HG02852 (cell line): ENCODE data around the gene LRP8.

Experiments
- ATAC-seq: cut with Tn5 transposase; IDR thresholded peaks from one replicate; pipeline ENCODE4 v1.9.1; 2021; ENCODE audit warnings: mild to moderate bottlenecking, moderate library complexity; ENCODE audit not compliant: unreplicated experiment

LRP8 gene

GRCh38 chr1:53266038-53266437, 61.8 kb downstream of the LRP8 start:
- no peak for ATAC-seq

- ATAC-seq, result no peak
Measured at GRCh38 chr1:53265581-53265980, 62.3 kb downstream of the LRP8 start.

GRCh38 chr1:53264048-53264447, 63.8 kb downstream of the LRP8 start:
- ATAC-seq, result no peak

GRCh38 chr1:53262000-53262399, 65.9 kb downstream of the LRP8 start:
- ATAC-seq, result no peak

GRCh38 chr1:53260631-53261247, 67.1 kb downstream of the LRP8 start:
- ATAC-seq, result no peak

- no peak for ATAC-seq
Measured at GRCh38 chr1:53259932-53260331, 67.9 kb downstream of the LRP8 start.

- ATAC-seq, result no peak
Measured at GRCh38 chr1:53258216-53258615, 69.7 kb downstream of the LRP8 start.

- no peak for ATAC-seq
Measured at GRCh38 chr1:53257454-53258081, 70.3 kb downstream of the LRP8 start.

GRCh38 chr1:53256511-53257453, 71.1 kb downstream of the LRP8 start:
- ATAC-seq, result no peak

- no peak for ATAC-seq
Measured at GRCh38 chr1:53255031-53255430, 72.8 kb downstream of the LRP8 start.

- no peak for ATAC-seq
Measured at GRCh38 chr1:53254011-53254640, 73.7 kb downstream of the LRP8 start.

- no peak for ATAC-seq
Measured at GRCh38 chr1:53250325-53250724, 77.5 kb downstream of the LRP8 start.

- no peak for ATAC-seq
Measured at GRCh38 chr1:53249706-53250105, 78.2 kb downstream of the LRP8 start.

- no peak for ATAC-seq
Measured at GRCh38 chr1:53246261-53247134, 81.4 kb downstream of the LRP8 start.

- ATAC-seq, result no peak
Measured at GRCh38 chr1:53244141-53244540, 83.7 kb downstream of the LRP8 start.

- ATAC-seq, result no peak
Measured at GRCh38 chr1:53242381-53242780, 85.5 kb downstream of the LRP8 start.

GRCh38 chr1:53241828-53242227, 86.0 kb downstream of the LRP8 start:
- ATAC-seq, result no peak

GRCh38 chr1:53238197-53239155, 89.4 kb downstream of the LRP8 start, which contains the start of gene MAGOH:
TSS of gene MAGOH (minus strand) at chr1:53238518. CDS start at chr1:53238448, 70 bp downstream.
- ATAC-seq, result peak; percentile 97

- no peak for ATAC-seq
Measured at GRCh38 chr1:53237638-53238037, 90.2 kb downstream of the LRP8 start.
